Measurements from ENCODE around the gene RAB36.

The RAB36 gene

GRCh38 chr22:23161029-23161428 lies 15.8 kb downstream of the RAB36 start:
- DNase-seq = no peak

DNA sequence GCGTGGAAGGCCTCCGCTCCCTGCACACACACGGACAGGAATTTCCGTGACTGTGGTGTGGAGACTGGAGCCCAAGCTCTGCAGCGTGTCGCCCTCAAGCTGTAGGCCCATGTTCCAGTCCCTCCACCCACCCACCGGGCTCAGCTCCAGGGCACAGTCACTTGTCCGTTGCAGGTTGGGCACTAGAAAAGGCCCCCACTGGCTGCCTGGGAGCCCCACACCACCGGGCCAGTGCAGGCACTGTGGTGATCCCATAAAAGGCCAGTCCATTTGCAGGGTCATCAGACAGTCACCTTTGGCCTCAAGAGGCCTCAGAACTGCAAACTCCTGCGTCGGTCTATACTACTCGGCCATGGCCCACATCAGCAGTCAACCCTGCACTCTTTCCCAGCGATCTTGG lies 16.3 kb downstream of the RAB36 start:
- no peak for DNase-seq

- no peak for DNase-seq
Measured at GRCh38 chr22:23163665-23164064, 18.4 kb downstream of the RAB36 start.

- no peak for DNase-seq
Measured at GRCh38 chr22:23164091-23164490, 18.8 kb downstream of the RAB36 start.

DNA sequence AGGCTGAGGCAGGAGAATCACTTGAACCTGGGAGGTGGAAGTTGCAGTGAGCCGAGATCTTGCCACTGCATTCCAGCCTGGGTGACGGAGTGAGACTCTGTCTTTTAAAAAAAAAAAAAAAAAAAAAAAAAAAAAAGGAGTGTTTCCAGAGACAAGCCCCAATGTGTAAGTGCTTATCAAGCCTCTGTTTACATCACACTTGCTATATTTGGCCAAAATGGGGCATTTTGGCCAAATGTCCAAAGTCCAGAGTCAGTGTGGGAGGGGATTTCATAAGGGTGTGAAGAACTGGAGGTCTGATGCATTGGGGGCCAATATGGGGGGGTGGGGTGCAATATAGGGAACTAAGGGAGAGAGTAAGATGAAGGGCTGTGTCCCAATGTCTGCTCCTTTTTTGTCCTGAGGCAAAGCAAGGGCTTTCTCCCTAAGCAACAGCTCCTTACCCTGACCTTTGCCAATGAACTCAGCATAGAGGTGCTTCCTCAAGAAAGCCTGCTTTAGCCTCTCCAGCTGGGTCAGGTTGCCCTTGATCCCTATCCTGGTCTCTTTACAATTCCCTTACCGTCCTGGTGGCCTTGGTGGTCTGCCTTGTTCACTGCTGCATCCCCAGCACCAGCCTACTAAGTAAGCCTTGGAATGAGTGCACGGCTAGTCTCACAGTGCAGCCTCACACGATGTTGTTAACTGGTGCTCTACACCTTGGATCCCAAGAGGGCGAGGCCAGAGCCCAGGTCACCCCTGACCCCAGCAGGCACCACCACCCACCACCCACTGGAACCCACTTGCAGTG lies 21.0 kb downstream of the RAB36 start:
- DNase-seq = no peak

DNA sequence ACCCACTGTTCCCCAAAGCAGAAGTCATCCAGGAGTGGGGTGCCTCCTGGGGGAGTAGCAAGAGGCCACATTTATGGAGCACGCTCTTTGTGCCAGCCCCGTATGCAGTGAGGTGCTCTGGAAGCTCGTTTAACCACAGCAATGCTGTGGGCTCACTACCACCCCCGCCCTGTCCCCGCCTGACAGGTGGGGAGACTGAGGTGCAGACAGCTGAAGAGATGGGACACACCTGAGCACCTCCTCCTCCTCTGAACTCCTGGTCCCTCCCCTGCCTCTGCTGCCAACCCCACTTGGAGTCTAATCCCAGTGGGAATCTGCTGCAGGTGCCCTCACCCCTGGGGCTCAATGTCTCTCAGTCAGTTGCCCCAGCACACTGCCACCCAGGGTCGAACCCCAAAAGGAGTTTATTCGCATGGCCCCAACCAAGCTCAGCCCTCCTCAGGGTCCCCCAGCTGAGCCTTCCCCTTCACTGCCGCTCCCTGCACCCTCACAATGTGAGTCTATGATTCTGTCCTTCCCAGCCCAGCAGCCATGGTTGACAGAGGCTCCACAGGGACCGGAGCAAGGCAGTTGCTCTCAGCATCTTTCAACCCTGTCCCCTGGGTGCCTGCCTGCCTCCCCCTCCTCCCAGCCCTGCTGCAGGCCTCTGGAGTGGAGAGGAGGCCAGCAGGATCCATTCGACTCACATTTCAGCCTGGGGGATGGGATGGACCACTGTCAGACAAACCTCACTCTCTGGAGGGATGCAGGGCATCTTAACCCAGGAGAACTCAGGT lies 21.8 kb downstream of the RAB36 start:
- no peak for DNase-seq

DNA sequence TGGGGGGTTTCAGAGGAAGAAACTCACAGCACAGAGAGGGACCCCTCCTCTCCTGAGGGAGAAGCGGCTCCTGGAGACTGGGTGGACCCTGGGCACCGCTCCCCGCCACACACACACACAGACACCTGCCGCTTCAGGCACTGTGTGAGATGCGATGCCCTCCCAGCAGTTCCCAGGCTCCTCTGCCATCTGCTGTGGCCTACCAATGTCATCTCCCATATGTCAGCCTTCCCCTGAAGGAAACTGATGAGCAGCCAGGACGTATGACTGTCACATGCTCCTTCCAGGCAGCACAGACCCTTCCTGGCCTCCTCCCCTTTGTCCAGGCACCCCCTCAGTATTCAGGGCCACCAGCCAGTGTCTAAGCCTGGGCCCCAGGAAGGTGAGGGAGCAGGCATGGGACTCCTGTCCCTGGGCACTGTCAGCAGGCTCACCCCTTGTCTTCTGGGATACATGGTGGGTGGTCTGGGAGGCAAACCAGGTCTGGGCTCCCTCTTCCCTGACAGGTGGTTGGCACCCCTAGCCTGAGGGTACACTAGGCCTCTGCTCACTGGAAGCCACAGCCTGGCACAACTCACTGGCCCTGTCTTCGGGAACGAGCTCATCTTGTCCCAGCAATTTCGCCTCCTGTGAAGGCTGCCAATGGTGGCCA lies 23.2 kb downstream of the RAB36 start:
- DNase-seq = no peak

DNA sequence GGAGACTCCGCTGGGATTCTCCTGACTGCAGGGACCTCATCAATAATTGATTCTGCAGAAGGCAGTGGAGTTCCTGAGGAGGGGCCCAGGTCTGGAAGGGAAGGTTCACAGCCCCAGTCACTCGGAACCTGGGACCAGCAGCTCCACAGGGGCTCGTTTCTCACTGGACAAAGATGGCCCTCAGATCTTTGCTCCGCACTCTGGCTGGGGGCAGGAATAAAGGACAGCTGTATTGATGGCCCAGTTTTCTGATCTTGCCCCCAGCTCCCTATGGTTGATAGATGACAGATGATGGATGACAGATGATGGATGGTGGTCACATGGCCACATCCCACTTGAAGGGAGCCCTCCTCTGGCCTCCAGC lies 23.7 kb downstream of the RAB36 start:
- DNase-seq = no peak

DNA sequence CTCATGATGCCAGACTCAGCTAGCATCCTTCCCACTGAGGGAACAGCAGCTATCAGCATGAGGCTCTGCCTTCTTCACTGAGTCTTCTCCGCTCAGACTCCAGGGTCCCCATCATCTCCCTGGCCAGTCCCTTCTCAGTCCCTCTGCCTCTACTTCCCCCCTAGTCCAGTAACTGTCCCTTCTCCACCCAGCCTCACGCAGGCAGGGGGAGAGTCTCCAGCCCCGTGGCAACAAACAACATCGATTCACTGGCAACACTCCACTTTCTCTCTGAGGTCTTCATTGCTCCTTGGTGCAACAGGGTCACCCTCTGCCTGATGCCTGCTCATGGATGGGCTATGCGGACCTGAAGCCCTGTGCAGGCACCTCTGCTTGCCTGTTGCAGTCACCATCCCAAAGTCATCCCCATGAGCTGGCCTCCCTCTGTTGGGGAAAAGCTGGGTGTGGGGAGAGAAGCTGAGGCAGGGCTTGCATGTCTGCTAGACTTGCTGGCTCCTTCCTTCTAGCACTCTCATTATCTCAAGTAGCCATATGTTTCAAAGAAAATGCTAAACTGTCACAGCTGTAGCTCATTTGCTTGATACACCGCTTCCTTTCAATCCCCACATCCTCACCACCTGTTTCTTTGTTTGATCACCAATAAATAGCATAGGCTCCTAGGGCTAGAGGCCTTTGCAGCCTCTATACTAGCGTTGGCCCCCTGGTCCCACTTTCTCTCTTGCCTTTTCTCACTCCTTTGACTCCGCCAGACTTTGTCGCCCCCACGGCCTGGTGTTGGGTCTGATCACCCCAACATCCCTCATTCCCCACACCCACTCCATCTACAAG lies 30.8 kb downstream of the RAB36 start:
- no peak for DNase-seq

DNA sequence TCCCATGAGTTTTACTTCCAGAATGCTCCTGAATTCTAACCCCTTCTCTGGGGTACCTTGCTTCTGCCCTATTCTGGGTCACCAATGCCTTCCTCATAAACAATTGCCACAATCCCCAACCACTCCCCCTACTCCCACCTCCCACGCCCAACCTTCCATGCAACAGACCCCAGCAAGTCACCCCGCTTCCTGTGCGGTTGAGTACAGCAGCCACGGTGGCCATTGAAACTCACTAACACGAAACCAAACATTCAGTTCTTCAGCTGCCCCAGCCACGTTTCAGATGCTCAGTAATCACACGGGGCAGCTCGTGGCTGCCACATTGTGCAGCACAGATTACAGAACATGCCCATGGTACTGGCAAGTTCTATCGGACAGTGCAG lies 31.4 kb downstream of the RAB36 start:
- no peak for DNase-seq

- DNase-seq = no peak
Measured at GRCh38 chr22:23177197-23177596, 31.9 kb downstream of the RAB36 start.

GRCh38 chr22:23178512-23179254 lies 33.4 kb downstream of the RAB36 start:
- DNase-seq = peak; percentile 65

DNA sequence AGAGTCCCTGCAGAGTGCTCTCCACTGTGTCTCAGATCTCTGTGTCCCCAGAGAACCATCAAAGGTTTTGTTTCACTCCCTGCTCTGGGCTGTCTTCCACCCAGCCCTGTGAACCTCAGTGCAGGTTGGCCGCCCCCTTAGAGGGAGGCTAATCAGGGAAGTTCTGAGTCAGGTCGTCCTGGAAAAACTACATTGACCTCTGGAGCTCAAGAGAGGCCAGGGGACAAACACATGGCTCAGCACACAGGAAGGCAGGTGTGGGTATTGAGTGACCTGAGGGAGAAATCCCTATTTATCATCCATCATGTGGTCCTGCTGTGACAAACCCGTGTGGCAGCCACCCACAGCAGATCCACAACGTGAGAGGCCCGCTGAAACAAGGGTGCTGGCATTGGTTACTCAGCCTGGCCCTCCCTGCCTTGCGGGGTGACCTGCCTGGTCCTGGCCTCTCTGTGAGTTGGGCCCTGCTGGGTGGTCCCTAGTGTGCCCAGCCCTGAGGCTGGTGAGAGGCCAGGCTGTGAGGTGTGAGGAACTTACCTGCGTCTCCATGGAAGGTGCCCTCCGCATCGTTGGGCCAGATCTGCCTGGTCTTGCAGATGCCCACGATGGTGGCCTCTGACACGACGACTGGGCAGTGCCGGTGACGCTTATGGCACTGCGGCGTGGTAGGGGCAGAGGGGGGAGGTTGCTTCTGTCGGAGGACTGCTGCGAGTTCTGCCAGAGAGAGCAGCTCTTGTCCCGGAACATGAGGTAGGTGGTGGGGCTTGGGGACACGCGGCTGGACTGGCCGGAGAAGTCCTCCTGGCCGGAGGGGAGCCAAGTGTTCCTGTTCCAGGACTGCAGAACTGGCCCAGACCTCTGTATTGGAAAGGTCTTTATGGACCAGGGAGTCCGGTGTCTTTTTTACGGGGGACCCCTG lies 34.4 kb downstream of the RAB36 start:
- DNase-seq = no peak

DNA sequence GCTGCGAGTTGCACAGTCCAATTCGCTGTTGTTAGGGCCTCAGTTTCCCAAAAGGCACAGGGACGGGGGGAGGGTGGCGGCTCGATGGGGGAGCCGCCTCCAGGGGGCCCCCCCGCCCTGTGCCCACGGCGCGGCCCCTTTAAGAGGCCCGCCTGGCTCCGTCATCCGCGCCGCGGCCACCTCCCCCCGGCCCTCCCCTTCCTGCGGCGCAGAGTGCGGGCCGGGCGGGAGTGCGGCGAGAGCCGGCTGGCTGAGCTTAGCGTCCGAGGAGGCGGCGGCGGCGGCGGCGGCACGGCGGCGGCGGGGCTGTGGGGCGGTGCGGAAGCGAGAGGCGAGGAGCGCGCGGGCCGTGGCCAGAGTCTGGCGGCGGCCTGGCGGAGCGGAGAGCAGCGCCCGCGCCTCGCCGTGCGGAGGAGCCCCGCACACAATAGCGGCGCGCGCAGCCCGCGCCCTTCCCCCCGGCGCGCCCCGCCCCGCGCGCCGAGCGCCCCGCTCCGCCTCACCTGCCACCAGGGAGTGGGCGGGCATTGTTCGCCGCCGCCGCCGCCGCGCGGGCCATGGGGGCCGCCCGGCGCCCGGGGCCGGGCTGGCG lies 35.1 kb downstream of the RAB36 start, which contains the start of gene BCR:
Gene BCR (plus strand): TSS at position 209 of the 592 bp plus-strand sequence. CDS start 452 bp downstream, outside the sequence.
- DNase-seq = peak; percentile 58

DNA sequence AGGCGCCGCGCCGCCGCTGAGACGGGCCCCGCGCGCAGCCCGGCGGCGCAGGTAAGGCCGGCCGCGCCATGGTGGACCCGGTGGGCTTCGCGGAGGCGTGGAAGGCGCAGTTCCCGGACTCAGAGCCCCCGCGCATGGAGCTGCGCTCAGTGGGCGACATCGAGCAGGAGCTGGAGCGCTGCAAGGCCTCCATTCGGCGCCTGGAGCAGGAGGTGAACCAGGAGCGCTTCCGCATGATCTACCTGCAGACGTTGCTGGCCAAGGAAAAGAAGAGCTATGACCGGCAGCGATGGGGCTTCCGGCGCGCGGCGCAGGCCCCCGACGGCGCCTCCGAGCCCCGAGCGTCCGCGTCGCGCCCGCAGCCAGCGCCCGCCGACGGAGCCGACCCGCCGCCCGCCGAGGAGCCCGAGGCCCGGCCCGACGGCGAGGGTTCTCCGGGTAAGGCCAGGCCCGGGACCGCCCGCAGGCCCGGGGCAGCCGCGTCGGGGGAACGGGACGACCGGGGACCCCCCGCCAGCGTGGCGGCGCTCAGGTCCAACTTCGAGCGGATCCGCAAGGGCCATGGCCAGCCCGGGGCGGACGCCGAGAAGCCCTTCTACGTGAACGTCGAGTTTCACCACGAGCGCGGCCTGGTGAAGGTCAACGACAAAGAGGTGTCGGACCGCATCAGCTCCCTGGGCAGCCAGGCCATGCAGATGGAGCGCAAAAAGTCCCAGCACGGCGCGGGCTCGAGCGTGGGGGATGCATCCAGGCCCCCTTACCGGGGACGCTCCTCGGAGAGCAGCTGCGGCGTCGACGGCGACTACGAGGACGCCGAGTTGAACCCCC lies 35.8 kb downstream of the RAB36 start:
- DNase-seq = peak; percentile 11

- no peak for DNase-seq
Measured at GRCh38 chr22:23181721-23182308, 36.5 kb downstream of the RAB36 start.

DNA sequence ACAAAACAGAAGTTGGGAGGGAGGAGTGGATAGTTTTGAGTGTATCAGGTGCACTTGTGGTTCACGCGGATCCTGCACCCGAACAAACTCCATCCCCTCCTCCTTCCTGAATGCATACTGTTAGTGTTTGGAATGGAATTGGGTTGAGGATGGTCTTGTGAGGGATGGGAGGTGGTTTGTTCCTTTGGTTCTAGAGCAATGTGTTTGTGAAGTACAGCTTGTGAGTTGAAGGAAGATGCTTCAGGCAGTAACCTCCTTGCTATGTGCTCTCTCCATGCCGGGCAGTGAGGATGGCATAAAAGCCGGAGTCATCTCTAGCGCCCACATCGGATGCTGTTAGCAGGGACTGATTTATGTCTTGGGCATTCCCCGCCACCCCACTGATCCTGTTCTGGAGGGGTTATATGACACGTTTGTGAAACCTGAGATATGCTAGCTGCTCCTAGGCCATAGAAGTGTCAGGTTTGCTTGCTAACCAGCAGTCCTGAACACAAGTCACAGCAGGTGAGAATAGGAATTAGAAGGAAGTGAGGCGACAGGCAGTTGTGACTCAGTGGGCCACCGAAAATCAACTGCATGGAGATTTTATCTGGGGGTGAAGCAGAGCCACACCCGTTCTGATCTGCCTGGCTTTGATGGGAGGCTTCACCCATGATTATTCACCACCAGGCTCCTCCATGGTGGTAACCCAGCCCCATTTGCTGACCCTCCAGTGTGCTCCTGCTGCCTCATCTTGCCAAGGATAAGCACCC lies 37.2 kb downstream of the RAB36 start:
- peak; percentile 26 for DNase-seq

DNA sequence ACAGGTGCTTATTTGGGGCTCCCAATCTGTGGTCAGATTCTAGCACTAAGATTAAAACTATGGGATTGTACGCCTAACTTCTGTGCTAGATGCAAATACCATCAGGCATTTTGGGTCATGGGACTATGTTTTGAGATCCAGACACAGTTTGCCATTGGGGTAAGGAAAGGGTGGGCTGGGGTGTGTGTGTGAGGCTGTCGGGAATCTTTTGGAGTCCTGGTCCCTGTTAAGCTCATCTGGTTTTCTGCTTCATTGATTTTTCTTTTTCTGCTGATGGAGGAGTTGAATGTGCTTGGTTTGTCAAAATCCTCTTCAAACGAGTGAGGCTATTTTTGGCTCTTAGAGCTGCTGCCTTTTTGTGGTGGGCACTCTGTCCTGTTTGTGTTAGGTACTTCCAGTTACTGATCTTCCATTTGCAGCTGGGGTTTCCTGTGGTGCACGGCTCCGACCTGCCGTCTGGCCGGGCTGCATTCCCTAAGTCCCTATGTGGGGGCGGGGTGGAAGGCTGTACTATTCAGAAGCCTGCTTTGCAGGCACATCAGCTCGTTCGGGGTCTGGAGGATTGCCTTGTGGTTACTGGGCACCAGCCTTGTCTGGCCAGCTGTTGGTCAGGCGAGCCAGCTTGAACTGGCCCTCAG lies 37.9 kb downstream of the RAB36 start:
- no peak for DNase-seq

Measured in T-helper 9 cell (primary cell).